ENCODE measurements around the gene RPLP2.

RPLP2 gene

GRCh38 chr11:774873-775592, 34.7 kb upstream of the RPLP2 start:
- no peak for DNase-seq

GRCh38 chr11:776263-776560, 33.6 kb upstream of the RPLP2 start:
- no peak for DNase-seq

- peak; percentile 73 for DNase-seq
Measured at GRCh38 chr11:776561-777287, 33.0 kb upstream of the RPLP2 start.

GRCh38 chr11:777288-778255, 32.2 kb upstream of the RPLP2 start, which contains the start of gene GATD1:
TSS of gene GATD1 (minus strand) at chr11:777487. CDS start at chr11:777462, 25 bp downstream.
- peak; percentile 94 for DNase-seq

- no peak for DNase-seq
Measured at GRCh38 chr11:778976-779954, 30.5 kb upstream of the RPLP2 start.

GRCh38 chr11:779955-780532, 29.7 kb upstream of the RPLP2 start:
- DNase-seq = no peak

GRCh38 chr11:782264-783174, 27.2 kb upstream of the RPLP2 start:
- peak; percentile 45 for DNase-seq

GRCh38 chr11:783581-784015, 26.2 kb upstream of the RPLP2 start:
- DNase-seq = peak; percentile 92

- no peak for DNase-seq
Measured at GRCh38 chr11:786235-787083, 23.3 kb upstream of the RPLP2 start.

- DNase-seq = no peak
Measured at GRCh38 chr11:787084-787675, 22.6 kb upstream of the RPLP2 start.

- DNase-seq = no peak
Measured at GRCh38 chr11:788009-788640, 21.6 kb upstream of the RPLP2 start.

- DNase-seq = peak; percentile 36
Measured at GRCh38 chr11:788953-789940, 20.5 kb upstream of the RPLP2 start.

- peak; percentile 64 for DNase-seq
Measured at GRCh38 chr11:789943-790342, 19.8 kb upstream of the RPLP2 start, which contains the start of gene CEND1. TSS of gene CEND1 (minus strand) at chr11:790090. CDS start at chr11:788576, 1,514 bp downstream.

- peak; percentile 44 for DNase-seq
Measured at GRCh38 chr11:790721-791564, 18.8 kb upstream of the RPLP2 start.

- DNase-seq = no peak
Measured at GRCh38 chr11:791658-792534, 17.9 kb upstream of the RPLP2 start.

Data from NCI-H69 (cell line).